Brain microvascular endothelial cell (primary cell): ENCODE results near the gene RGS7.
A peak's percentile ranks its signal among the peaks of the same experiment; 100 is the strongest.

Experiments used
- DNase-seq: peaks from one replicate; pipeline ENCODE4 v3.0.0-alpha.2; 2020
- H3K27ac ChIP-seq: fragments of 250-450 bp; sonication (Bioruptor Pico); 2 replicates; pipeline ENCODE4 v1.5.1; 2020; ENCODE audit warnings: mild to moderate bottlenecking, moderate library complexity
- H3K27me3 ChIP-seq: fragments of 250-450 bp; sonication (Bioruptor Pico); replicated peaks from 2 replicates; pipeline ENCODE4 v1.5.1; 2020; ENCODE audit warnings: mild to moderate bottlenecking
- H3K36me3 ChIP-seq: fragments of 250-450 bp; sonication (Bioruptor Pico); replicated peaks from 2 replicates; pipeline ENCODE4 v1.5.1; 2020; ENCODE audit warnings: mild to moderate bottlenecking
- H3K4me3 ChIP-seq: 2 replicates; pipeline ENCODE4 v1.5.1; 2011; ENCODE audit warnings: low read depth, mild to moderate bottlenecking, control low read depth, low read length, moderate library complexity
- in situ Hi-C: cut with HindIII; loops from 2 replicates; pipeline ENCODE4 v1.10.0; 2017; ENCODE audit warnings: low sequenced_read_pairs, low pct_ligation_motif_present
- TF ChIP-seq, protein P1 (sequence below): IDR thresholded peaks from 2 replicates; pipeline ENCODE4 v1.5.1; 2011; ENCODE audit warnings: low read depth, mild to moderate bottlenecking, moderate library complexity, low read length, control low read depth, inconsistent platforms; ENCODE audit errors: missing control alignments

Gene RGS7

DNA sequence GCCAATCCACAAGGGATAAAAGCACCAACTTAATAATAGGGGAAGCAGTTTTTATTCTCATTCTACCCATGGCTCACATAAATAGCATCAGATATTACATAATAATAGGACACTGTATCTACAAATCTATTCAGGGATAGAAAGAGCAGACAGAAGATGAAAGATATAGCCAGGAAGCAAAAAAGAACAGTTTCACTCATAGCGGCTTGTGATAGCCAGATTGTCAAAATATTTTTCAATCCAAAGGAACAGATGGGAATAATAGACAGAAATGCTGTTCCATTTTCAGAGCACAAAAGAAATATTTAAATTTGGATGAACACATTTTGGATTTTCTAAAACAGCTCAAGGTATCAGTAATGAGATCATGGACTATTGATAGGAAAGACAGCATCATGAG, 512.5 kb downstream of the RGS7 start:
- in situ Hi-C loops = no loop called here
- Histone ChIP-seq H3K36me3 (no peaks in the 10 kb centered on the region), H3K4me3 (no peak overlapping the region), H3K27ac (no peak overlapping the region), H3K27me3 (no peaks in the 10 kb centered on the region)
- DNase-seq = no peak
- TF ChIP-seq, protein P1, sequence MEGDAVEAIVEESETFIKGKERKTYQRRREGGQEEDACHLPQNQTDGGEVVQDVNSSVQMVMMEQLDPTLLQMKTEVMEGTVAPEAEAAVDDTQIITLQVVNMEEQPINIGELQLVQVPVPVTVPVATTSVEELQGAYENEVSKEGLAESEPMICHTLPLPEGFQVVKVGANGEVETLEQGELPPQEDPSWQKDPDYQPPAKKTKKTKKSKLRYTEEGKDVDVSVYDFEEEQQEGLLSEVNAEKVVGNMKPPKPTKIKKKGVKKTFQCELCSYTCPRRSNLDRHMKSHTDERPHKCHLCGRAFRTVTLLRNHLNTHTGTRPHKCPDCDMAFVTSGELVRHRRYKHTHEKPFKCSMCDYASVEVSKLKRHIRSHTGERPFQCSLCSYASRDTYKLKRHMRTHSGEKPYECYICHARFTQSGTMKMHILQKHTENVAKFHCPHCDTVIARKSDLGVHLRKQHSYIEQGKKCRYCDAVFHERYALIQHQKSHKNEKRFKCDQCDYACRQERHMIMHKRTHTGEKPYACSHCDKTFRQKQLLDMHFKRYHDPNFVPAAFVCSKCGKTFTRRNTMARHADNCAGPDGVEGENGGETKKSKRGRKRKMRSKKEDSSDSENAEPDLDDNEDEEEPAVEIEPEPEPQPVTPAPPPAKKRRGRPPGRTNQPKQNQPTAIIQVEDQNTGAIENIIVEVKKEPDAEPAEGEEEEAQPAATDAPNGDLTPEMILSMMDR = no peak

DNA sequence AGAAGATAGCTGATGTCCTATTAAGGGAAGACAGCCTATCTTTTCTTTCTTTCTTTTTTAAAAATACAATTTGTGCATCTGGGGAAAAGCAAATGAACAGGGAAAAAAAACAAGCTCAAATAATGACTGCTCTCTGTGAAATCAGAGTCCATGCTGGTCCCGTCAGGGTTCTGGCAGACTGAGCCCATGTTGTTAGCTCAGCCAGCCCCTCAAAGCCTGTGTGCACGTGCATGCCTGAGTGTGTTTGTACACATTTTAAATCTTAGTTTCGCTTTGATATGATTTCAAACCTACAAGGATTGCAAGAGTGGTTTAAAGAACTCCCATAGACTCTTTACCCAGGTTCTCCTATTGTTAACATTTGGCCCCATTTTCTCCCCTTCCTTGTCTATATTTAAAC, 513.2 kb downstream of the RGS7 start:
- no peak for DNase-seq
- TF ChIP-seq, protein P1 = no peak
- H3K27ac ChIP-seq = no peak overlapping the region
- no peaks in the 10 kb centered on the region for H3K27me3 ChIP-seq
- no peak overlapping the region for H3K4me3 ChIP-seq
- in situ Hi-C loops = no loop called here
- H3K36me3 ChIP-seq = no peaks in the 10 kb centered on the region

DNA sequence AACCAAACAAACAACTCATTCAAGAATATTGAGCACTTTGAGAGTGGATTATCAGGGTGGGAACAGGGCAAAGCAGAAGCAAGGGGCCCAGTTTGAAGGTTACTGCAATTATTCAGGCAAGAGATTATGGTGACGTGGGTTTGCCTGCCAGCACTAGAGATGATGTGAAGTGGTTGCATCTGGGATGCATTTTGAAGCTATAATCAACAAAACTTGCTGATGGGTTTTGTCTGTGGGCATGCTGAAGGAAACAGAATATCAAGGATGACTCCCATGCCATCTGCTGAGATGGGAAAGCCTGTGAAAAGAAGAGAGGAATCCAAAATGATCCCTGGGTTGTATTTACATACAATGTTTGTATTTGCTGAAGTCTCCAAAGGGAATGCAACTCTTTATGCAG, 520.7 kb downstream of the RGS7 start:
- Histone ChIP-seq H3K36me3 (no peaks in the 10 kb centered on the region), H3K27ac (no peak overlapping the region), H3K27me3 (no peaks in the 10 kb centered on the region), H3K4me3 (no peak overlapping the region)
- no peak for DNase-seq
- in situ Hi-C loops = no loop called here
- TF ChIP-seq, protein P1 = no peak

DNA sequence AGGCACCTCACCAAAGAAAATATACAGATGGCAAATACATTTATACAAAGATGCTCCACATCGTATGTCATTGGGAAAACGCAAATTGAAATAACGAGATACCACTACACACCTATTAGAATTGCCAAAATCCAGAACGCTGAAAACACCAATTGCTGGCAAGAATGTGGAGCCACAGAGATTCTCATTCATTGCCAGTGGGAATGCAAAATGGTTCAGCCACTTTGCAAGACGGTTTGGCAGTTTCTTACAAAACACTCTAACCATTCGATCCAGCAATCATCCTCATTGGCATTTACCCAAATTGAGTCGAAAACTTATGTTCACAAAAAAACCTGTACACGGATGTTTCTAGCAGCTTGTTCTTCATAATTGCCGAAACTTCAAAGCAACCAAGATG, 521.7 kb downstream of the RGS7 start:
- TF ChIP-seq, protein P1 = no peak
- no peak for DNase-seq
- Histone ChIP-seq H3K27ac (no peak overlapping the region), H3K4me3 (no peak overlapping the region), H3K36me3 (no peaks in the 10 kb centered on the region), H3K27me3 (no peaks in the 10 kb centered on the region)
- in situ Hi-C loops = no loop called here

DNA sequence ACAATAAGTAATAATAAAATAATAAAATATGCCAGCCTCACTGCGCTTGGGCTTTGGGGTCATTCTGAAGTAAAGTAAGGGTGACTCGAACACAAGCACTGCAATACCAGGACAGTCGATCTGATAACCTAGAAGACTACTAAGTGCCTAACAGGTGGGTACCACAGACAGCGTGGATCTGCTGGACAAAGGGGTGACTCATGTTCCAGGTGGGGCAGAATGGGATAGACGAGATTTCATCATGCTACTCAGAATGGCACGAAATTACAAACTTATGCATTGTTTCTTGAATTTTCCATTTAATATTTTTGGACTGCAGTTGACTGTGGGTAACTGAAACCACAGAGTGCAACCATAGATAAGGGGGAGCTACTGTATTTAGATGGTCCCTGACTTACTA, 523.9 kb downstream of the RGS7 start:
- in situ Hi-C loops = no loop called here
- TF ChIP-seq, protein P1 = no peak
- no peak for DNase-seq
- Histone ChIP-seq H3K27me3 (no peaks in the 10 kb centered on the region), H3K27ac (no peak overlapping the region), H3K4me3 (no peak overlapping the region), H3K36me3 (no peaks in the 10 kb centered on the region)

DNA sequence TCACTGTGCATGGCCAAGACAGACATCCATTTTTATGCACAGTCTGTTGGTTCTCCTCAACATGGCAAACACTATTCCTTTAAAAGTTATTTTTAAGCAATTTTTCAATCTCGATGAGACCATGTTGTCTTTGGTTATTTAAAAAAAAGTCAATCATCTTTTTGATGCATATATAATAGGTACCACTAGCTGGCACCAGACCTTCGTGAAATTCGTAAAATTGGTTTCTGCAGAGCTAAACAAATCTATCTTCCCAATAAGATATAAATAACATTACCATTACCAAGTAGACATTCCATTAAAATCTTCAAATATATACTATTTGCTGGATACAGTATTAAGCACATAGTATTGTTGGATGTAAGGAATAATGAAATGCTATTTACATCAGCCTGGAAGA, 525.1 kb downstream of the RGS7 start:
- TF ChIP-seq, protein P1 = peak; percentile 16
- H3K36me3 ChIP-seq = no peaks in the 10 kb centered on the region
- no peaks in the 10 kb centered on the region for H3K27me3 ChIP-seq
- H3K27ac ChIP-seq = no peak overlapping the region
- in situ Hi-C loops = no loop called here
- H3K4me3 ChIP-seq = no peak overlapping the region
- DNase-seq = no peak
